Caco-2 (cell line): ENCODE results near the gene KDM4C. TPM values are rescaled to one million over a fixed set of nuclear protein-coding genes. Genes with fewer than 3 reads are reported as not detected.

Experiments
- BruUV-seq: library from RNA; stranded (reverse); fragments of 400-500 nt; replicated peaks from 2 replicates; lab custom pipeline; 2021; lab: Mats Ljungman, UMichigan
- CTCF ChIA-PET: fragments of 300-600 bp; sonication (Branson Sonifier 250); formaldehyde crosslinking; loops from one replicate; lab custom pipeline; 2022; ENCODE audit warnings: antibody characterized with exemption; lab: Charles Lee
- POLR2A ChIA-PET: fragments of 300-600 bp; sonication (Branson Sonifier 250); formaldehyde crosslinking; loops from one replicate; lab custom pipeline; 2022; ENCODE audit warnings: antibody characterized with exemption; lab: Charles Lee
- DNase-seq, 2 experiments: peaks; one replicate each; pipeline versions ENCODE4 v3.0.0 to v3.0.0-alpha.2; 2020 to 2022
- H3K27me3 ChIP-seq: replicated peaks from 2 replicates; pipeline ENCODE4 v1.6.0; 2011; ENCODE audit warnings: low read length; ENCODE audit not compliant: control insufficient read depth, insufficient read depth
- H3K36me3 ChIP-seq: 2 replicates; pipeline ENCODE4 v1.5.1; 2011; ENCODE audit warnings: low read length; ENCODE audit not compliant: control insufficient read depth, insufficient read depth
- H3K4me1 ChIP-seq: fragments of 250-450 bp; sonication (Bioruptor Pico); 2 replicates; pipeline ENCODE4 v1.5.1; 2020; ENCODE audit warnings: mild to moderate bottlenecking
- H3K4me3 ChIP-seq: 2 replicates; pipeline ENCODE4 v1.5.1; 2011; ENCODE audit warnings: low read depth, mild to moderate bottlenecking, control low read depth, low read length
- H3K9me3 ChIP-seq: fragments of 250-450 bp; sonication (Bioruptor Pico); 2 replicates; pipeline ENCODE4 v1.5.1; 2020; ENCODE audit warnings: mild to moderate bottlenecking, moderate library complexity
- H3K27ac Mint-ChIP-seq: one replicate; pipeline ENCODE4 v1.8.0; 2022; ENCODE audit warnings: mixed read lengths; ENCODE audit not compliant: unreplicated experiment
- H3K27me3 Mint-ChIP-seq: one replicate; pipeline ENCODE4 v1.8.0; 2022; ENCODE audit warnings: mixed read lengths; ENCODE audit not compliant: insufficient read depth, unreplicated experiment
- H3K36me3 Mint-ChIP-seq: one replicate; pipeline ENCODE4 v1.8.0; 2022; ENCODE audit warnings: mild to moderate bottlenecking, mixed read lengths; ENCODE audit not compliant: insufficient read depth, unreplicated experiment
- H3K4me1 Mint-ChIP-seq: one replicate; pipeline ENCODE4 v1.8.0; 2022; ENCODE audit warnings: low read depth, mixed read lengths; ENCODE audit not compliant: unreplicated experiment
- H3K4me3 Mint-ChIP-seq: one replicate; pipeline ENCODE4 v1.8.0; 2022; ENCODE audit warnings: mild to moderate bottlenecking, moderate library complexity, mixed read lengths; ENCODE audit not compliant: unreplicated experiment
- H3K9me3 Mint-ChIP-seq: one replicate; pipeline ENCODE4 v1.8.0; 2022; ENCODE audit warnings: mixed read lengths; ENCODE audit not compliant: unreplicated experiment
- intact Hi-C: fragments of 100-400 bp; cut with micrococcal nuclease; formaldehyde crosslinking; loops from one replicate; pipeline ENCODE4 v1.10.0; 2022; ENCODE audit not compliant: unreplicated experiment
- total RNA-seq: library from RNA; stranded (reverse); gene quantifications from 2 replicates; pipeline ENCODE4 v1.2.3, GENCODE V29; 2022
- TF ChIP-seq, protein P1 (sequence below), 2 experiments: fragments of 200-600 bp in 1 of 2; IDR thresholded peaks; 1 replicate in 1 of 2; 2 replicates in 1 of 2; pipeline versions ENCODE4 v1.5.1 to v1.8.0; 2011 to 2022; ENCODE audit warnings: antibody characterized with exemption in 1 of 2, control low read depth in 1 of 2, inconsistent platforms in 1 of 2, low read depth in 1 of 2, low read length in 1 of 2, mild to moderate bottlenecking in 1 of 2, moderate library complexity in 1 of 2; ENCODE audit not compliant: insufficient read depth in 1 of 2, severe bottlenecking in 1 of 2, unreplicated experiment in 1 of 2

KDM4C gene
- total RNA-seq, 1 experiment from 2014 or later = 40.3 TPM

DNA sequence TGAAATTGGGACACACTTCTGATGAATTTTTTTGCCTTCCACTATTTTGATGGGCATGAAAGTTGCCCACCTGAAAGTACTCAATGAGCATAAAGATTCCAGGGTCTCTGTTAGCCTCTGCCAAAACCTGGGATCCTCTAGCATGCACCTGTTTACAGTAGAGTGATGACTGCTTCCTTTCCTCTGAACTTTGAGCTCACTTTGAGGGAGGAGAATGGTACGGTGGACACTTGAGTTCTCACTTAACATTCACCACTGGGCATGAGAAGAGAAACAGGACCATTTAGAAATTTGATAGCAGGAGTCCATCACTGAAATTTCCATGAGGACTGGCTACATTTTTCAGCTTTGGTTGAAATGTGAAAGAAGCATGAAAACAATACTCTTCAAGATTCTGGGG is 374.8 kb downstream of the KDM4C start:
- BruUV-seq = no TSS peak
- Histone ChIP-seq H3K4me1 (no peaks in the 10 kb centered on the region), H3K36me3 (no peaks in the 10 kb centered on the region), H3K4me3 (no peak overlapping the region), H3K27me3 (no peaks in the 10 kb centered on the region), H3K9me3 (no peaks in the 10 kb centered on the region)
- Mint-ChIP-seq H3K36me3 (peaks cover 17% of the 10 kb centered on the region), H3K4me1 (no peaks in the 10 kb centered on the region), H3K27ac (no peak overlapping the region), H3K9me3 (no peaks in the 10 kb centered on the region), H3K4me3 (no peak overlapping the region), H3K27me3 (no peaks in the 10 kb centered on the region)
- POLR2A ChIA-PET = no interaction called here
- no peak for DNase-seq
- intact Hi-C loops = no loop called here
- TF ChIP-seq, protein P1, sequence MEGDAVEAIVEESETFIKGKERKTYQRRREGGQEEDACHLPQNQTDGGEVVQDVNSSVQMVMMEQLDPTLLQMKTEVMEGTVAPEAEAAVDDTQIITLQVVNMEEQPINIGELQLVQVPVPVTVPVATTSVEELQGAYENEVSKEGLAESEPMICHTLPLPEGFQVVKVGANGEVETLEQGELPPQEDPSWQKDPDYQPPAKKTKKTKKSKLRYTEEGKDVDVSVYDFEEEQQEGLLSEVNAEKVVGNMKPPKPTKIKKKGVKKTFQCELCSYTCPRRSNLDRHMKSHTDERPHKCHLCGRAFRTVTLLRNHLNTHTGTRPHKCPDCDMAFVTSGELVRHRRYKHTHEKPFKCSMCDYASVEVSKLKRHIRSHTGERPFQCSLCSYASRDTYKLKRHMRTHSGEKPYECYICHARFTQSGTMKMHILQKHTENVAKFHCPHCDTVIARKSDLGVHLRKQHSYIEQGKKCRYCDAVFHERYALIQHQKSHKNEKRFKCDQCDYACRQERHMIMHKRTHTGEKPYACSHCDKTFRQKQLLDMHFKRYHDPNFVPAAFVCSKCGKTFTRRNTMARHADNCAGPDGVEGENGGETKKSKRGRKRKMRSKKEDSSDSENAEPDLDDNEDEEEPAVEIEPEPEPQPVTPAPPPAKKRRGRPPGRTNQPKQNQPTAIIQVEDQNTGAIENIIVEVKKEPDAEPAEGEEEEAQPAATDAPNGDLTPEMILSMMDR (IDR thresholded peaks at IDR 0.05; ENCODE audit: insufficient read depth in 1 of 2, low read depth in 1 of 2, low read length in 1 of 2, severe bottlenecking in 1 of 2, unreplicated experiment in 1 of 2) = no peak
- CTCF ChIA-PET = no interaction called here

DNA sequence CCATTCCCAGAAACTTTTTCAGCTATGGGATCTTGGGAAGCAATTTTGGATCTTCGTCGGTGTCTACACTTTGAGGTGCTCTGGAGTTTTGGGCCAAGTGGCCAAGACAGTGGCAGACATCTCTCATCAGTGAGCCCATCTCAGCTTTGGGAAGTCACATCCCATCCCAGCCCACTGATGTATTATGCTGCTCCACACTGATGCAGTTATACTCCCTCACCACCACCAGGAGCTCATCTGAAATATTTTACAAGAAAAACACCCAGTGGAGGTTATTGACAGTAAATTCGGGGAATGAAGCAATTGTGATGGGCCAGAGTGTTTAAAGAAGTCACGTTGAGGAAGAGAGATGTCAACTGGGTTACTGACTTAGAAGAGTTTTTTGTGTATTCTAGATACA is 378.0 kb downstream of the KDM4C start:
- Mint-ChIP-seq H3K27ac (no peak overlapping the region), H3K4me1 (no peaks in the 10 kb centered on the region), H3K4me3 (no peak overlapping the region), H3K36me3 (peaks cover 20% of the 10 kb centered on the region), H3K9me3 (no peaks in the 10 kb centered on the region), H3K27me3 (no peaks in the 10 kb centered on the region)
- H3K27me3 ChIP-seq = no peaks in the 10 kb centered on the region
- no peak for DNase-seq
- ChIA-PET CTCF (interaction anchor here (0.6 kb wide), 1 partner anchor 285 kb away, joined by 4 read pairs; no protein-coding TSS in a partner anchor), POLR2A (no interaction called here)
- H3K36me3 ChIP-seq = no peaks in the 10 kb centered on the region; the same call in 1 of the 2 replicates
- intact Hi-C loops = no loop called here
- BruUV-seq = no TSS peak
- no peak overlapping the region for H3K4me3 ChIP-seq
- no peaks in the 10 kb centered on the region for H3K4me1 ChIP-seq
- TF ChIP-seq, protein P1 (IDR thresholded peaks at IDR 0.05; ENCODE audit: insufficient read depth in 1 of 2, low read depth in 1 of 2, low read length in 1 of 2, severe bottlenecking in 1 of 2, unreplicated experiment in 1 of 2) = no peak
- no peaks in the 10 kb centered on the region for H3K9me3 ChIP-seq

DNA sequence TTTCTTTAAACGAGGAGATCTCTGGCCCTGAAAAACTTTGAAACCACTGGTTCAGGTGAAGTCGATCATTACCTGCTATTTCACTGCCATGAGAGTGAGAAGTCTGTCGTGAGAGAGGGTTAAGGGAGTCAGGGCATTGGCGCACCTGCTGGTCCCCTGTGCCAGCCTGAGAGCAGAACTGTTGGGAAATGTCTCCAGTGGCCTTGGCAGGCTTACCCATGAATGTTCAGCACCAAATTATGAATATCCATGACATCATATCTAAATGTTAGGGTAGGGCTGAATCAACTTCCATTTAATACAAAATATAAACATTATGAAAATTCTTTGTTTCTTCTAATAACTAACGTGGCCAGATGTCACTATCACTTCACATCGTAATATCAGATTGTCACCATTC is 379.3 kb downstream of the KDM4C start:
- DNase-seq = no peak
- Mint-ChIP-seq H3K27ac (no peak overlapping the region), H3K27me3 (no peaks in the 10 kb centered on the region), H3K36me3 (peaks cover 28% of the 10 kb centered on the region), H3K4me1 (no peaks in the 10 kb centered on the region), H3K4me3 (no peak overlapping the region), H3K9me3 (no peaks in the 10 kb centered on the region)
- Histone ChIP-seq H3K4me1 (no peaks in the 10 kb centered on the region), H3K36me3 (no peaks in the 10 kb centered on the region; the same call in 1 of the 2 replicates), H3K4me3 (no peak overlapping the region), H3K9me3 (no peaks in the 10 kb centered on the region), H3K27me3 (no peaks in the 10 kb centered on the region)
- POLR2A ChIA-PET = no interaction called here
- TF ChIP-seq, protein P1 (IDR thresholded peaks at IDR 0.05; ENCODE audit: insufficient read depth in 1 of 2, low read depth in 1 of 2, low read length in 1 of 2, severe bottlenecking in 1 of 2, unreplicated experiment in 1 of 2) = no peak
- CTCF ChIA-PET = no interaction called here
- BruUV-seq = no TSS peak
- intact Hi-C loops = no loop called here
